Measurements from ENCODE around the gene SZT2. TPM values are rescaled to one million over a fixed set of nuclear protein-coding genes. Genes with fewer than 3 reads are reported as not detected.
"Not testable (repeated sequence)": the region's sequence is repeated elsewhere in the genome, so short reads cannot be mapped to it uniquely, and the experiment has no call there.

Gene SZT2
- total RNA-seq, 5 donors from 2014 or later (not counting 1 experiment from before 2014, with no cell fraction given), result 106 to 137 (median 130) TPM

DNA sequence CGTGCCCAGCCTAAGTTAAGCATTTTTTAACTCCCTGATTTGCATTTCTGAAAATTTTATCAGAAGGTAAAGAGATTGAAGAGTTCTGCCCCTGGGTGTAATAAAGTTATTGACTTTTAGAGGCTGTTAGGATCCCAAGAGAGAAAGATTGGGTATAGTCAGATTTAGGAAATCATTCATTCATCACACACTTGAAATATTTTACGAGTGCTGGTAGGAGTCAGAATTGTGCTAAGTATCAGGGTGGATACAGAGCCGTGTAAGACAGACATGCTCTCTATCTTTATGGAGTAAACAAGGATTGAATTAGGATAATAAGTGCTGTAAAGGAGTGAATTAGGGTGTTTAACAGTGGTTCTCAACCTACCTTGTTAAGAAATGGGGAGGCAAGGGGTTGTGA is 3.0 kb downstream of the SZT2 start:
- no peak for DNase-seq
- H3K36me3 ChIP-seq (ENCODE audit: control insufficient read depth in 2 of 2, extremely low read depth in 1 of 2, insufficient read depth in 1 of 2, low read length in 1 of 2), result peaks cover 9 to 12% of the 10 kb centered on the region in 2 donors
- POLR2A ChIA-PET, result no interaction called here
- CTCF ChIA-PET, result interaction anchor here in 1 of 2 donors (0.7 kb wide), 1 partner anchor 442 kb away, joined by 4 read pairs; no protein-coding TSS in a partner anchor
- H3K9me3 ChIP-seq, result no peaks in the 10 kb centered on the region
- 53% methylated on average over 1 of the region's 3 CpGs for WGBS (ENCODE audit: insufficient coverage)
- no peak overlapping the region for H3K4me3 ChIP-seq (ENCODE audit: control insufficient read depth in 1 of 2, extremely low read depth in 1 of 2, low read length in 1 of 2)
- Mint-ChIP-seq H3K9me3 (no peaks in the 10 kb centered on the region), H3K27ac (peak overlapping the region in 1 of 2 donors; percentile 1), H3K27me3 (no peaks in the 10 kb centered on the region), H3K36me3 (peaks cover 20% of the 10 kb centered on the region), H3K4me3 (no peak overlapping the region), H3K4me1 (peaks cover 59 to 64% (median 63%) of the 10 kb centered on the region in 3 donors)
- ATAC-seq (replicated peaks in 1 of 4), result no peak
- no peaks in the 10 kb centered on the region for H3K27me3 ChIP-seq (replicated peaks in 1 of 2; ENCODE audit: control insufficient read depth in 2 of 2, extremely low read depth in 1 of 2, insufficient read depth in 2 of 2, low read length in 1 of 2)
- H3K4me1 ChIP-seq (ENCODE audit: control insufficient read depth in 1 of 2, extremely low read depth in 1 of 2, insufficient read depth in 2 of 2, low read length in 2 of 2), result peaks cover 16% of the 10 kb centered on the region in 2 experiments
- H3K27ac ChIP-seq (ENCODE audit: low read length), result no peak overlapping the region

DNA sequence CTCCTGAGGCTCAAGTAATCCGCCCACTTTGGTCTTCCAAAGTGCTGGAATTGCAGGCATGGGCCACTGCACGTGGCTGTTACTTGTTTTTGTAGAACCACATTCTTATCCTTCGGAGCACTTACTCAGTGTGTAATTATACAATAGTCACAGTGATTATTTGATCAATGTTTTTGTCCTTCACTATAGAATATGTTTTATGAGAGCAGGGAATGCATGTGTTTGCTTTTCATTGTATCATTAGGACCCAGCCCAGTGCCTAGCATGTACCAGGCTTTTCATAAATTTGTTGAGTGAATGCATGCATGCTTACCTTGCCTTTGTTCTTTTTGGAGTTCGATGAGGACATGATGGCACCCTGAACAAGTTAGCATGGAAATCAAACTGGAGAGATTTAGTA is 5.8 kb downstream of the SZT2 start:
- peaks cover 3 to 5% of the 10 kb centered on the region in 2 experiments for H3K4me1 ChIP-seq (ENCODE audit: control insufficient read depth in 1 of 2, extremely low read depth in 1 of 2, insufficient read depth in 2 of 2, low read length in 2 of 2)
- no peak overlapping the region for H3K27ac ChIP-seq (ENCODE audit: low read length)
- H3K27ac Mint-ChIP-seq, result no peak overlapping the region
- no peaks in the 10 kb centered on the region for H3K27me3 ChIP-seq (replicated peaks in 1 of 2; ENCODE audit: control insufficient read depth in 2 of 2, extremely low read depth in 1 of 2, insufficient read depth in 2 of 2, low read length in 1 of 2)
- no peak overlapping the region for H3K4me3 ChIP-seq (ENCODE audit: control insufficient read depth in 1 of 2, extremely low read depth in 1 of 2, low read length in 1 of 2)
- ATAC-seq (replicated peaks in 1 of 4) (no peak), DNase-seq (no peak)
- H3K27me3 Mint-ChIP-seq, result no peaks in the 10 kb centered on the region
- no peaks in the 10 kb centered on the region for H3K9me3 Mint-ChIP-seq
- peaks cover 22% of the 10 kb centered on the region for H3K36me3 Mint-ChIP-seq
- CTCF ChIA-PET, result no interaction called here
- WGBS (ENCODE audit: insufficient coverage), result 100% methylated on average over 1 of the region's 4 CpGs
- no peak overlapping the region for H3K4me3 Mint-ChIP-seq
- no peaks in the 10 kb centered on the region for H3K9me3 ChIP-seq
- H3K36me3 ChIP-seq (ENCODE audit: control insufficient read depth in 2 of 2, extremely low read depth in 1 of 2, insufficient read depth in 1 of 2, low read length in 1 of 2), result peaks cover 9 to 12% of the 10 kb centered on the region in 2 donors
- POLR2A ChIA-PET, result interaction anchor here in 1 of 2 donors (0.6 kb wide), 1 partner anchor 32 kb away, joined by 6 read pairs; no protein-coding TSS in a partner anchor
- peaks cover 40 to 55% (median 47%) of the 10 kb centered on the region in 3 donors for H3K4me1 Mint-ChIP-seq

GRCh38 chr1:43396059-43396458 is 6.4 kb downstream of the SZT2 start:
- Histone ChIP-seq H3K4me3 (ENCODE audit: control insufficient read depth in 1 of 2, extremely low read depth in 1 of 2, low read length in 1 of 2) (no peak overlapping the region), H3K36me3 (ENCODE audit: control insufficient read depth in 2 of 2, extremely low read depth in 1 of 2, insufficient read depth in 1 of 2, low read length in 1 of 2) (peaks cover 9 to 12% of the 10 kb centered on the region in 2 donors), H3K27me3 (replicated peaks in 1 of 2; ENCODE audit: control insufficient read depth in 2 of 2, extremely low read depth in 1 of 2, insufficient read depth in 2 of 2, low read length in 1 of 2) (no peaks in the 10 kb centered on the region), H3K27ac (ENCODE audit: low read length) (no peak overlapping the region), H3K9me3 (no peaks in the 10 kb centered on the region), H3K4me1 (ENCODE audit: control insufficient read depth in 1 of 2, extremely low read depth in 1 of 2, insufficient read depth in 2 of 2, low read length in 2 of 2) (peaks cover 0 to 2% of the 10 kb centered on the region in 2 experiments)
- no peak for DNase-seq
- H3K4me1 Mint-ChIP-seq, result peaks cover 35 to 52% (median 42%) of the 10 kb centered on the region in 3 donors
- H3K4me3 Mint-ChIP-seq, result no peak overlapping the region
- no peaks in the 10 kb centered on the region for H3K27me3 Mint-ChIP-seq
- no peak overlapping the region for H3K27ac Mint-ChIP-seq
- ATAC-seq (replicated peaks in 1 of 4), result no peak
- POLR2A ChIA-PET, result no interaction called here
- no peaks in the 10 kb centered on the region for H3K9me3 Mint-ChIP-seq
- peaks cover 22% of the 10 kb centered on the region for H3K36me3 Mint-ChIP-seq
- no CpG with 5 or more reads among the region's 1 CpG for WGBS (ENCODE audit: insufficient coverage)
- CTCF ChIA-PET, result no interaction called here

DNA sequence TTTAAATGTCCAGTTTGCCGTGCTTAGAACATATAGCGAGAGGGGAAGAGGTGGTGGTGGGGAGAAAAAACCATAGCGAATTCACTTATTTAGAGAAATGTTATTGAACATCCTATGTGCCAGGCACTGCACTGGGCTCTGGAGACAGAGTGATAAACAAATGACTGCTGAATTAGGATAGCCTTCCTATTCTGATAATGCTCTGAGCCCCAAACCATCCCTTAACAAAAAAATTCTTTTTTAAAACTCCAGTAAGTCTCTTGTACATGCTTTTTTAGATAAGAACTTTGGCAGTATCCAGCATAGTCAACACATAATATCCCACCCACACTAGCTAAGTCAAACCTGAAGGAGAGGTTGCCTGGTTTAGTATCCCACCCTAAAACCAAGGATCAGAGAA is 8.5 kb downstream of the SZT2 start:
- peaks cover 28 to 48% (median 37%) of the 10 kb centered on the region in 3 donors for H3K4me1 Mint-ChIP-seq
- H3K36me3 ChIP-seq (ENCODE audit: control insufficient read depth in 2 of 2, extremely low read depth in 1 of 2, insufficient read depth in 1 of 2, low read length in 1 of 2), result peaks cover 11 to 19% of the 10 kb centered on the region in 2 donors
- no peak for ATAC-seq (replicated peaks in 1 of 4)
- no peak overlapping the region for H3K4me3 ChIP-seq (ENCODE audit: control insufficient read depth in 1 of 2, extremely low read depth in 1 of 2, low read length in 1 of 2)
- POLR2A ChIA-PET, result no interaction called here
- WGBS (ENCODE audit: insufficient coverage), result no CpG with 5 or more reads among the region's 3 CpGs
- H3K9me3 Mint-ChIP-seq, result no peaks in the 10 kb centered on the region
- H3K4me3 Mint-ChIP-seq, result no peak overlapping the region
- H3K27ac Mint-ChIP-seq, result no peak overlapping the region
- peaks cover 31% of the 10 kb centered on the region for H3K36me3 Mint-ChIP-seq
- H3K27me3 Mint-ChIP-seq, result no peaks in the 10 kb centered on the region
- DNase-seq, result no peak
- H3K27me3 ChIP-seq (replicated peaks in 1 of 2; ENCODE audit: control insufficient read depth in 2 of 2, extremely low read depth in 1 of 2, insufficient read depth in 2 of 2, low read length in 1 of 2), result no peaks in the 10 kb centered on the region
- H3K9me3 ChIP-seq, result no peaks in the 10 kb centered on the region
- H3K27ac ChIP-seq (ENCODE audit: low read length), result no peak overlapping the region
- CTCF ChIA-PET, result no interaction called here
- no peaks in the 10 kb centered on the region for H3K4me1 ChIP-seq (ENCODE audit: control insufficient read depth in 1 of 2, extremely low read depth in 1 of 2, insufficient read depth in 2 of 2, low read length in 2 of 2)

DNA sequence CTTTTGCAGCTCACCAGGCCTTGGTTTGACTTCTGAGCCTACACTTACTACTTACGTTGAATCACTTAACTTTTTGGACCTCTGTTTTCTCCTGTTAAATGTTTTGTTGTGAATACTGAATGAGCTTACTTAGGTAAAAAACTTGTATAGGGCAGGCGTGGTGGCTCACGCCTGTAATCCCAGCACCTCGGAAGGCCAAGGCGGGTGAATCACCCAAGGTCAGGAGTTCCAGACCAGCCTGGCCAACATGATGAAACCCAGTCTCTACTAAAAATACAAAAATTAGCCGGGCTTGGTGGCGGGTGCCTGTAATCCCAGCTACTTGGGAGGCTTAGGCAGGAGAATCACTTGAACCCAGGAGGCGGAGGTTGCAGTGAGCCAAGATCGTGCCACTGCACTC is 10.7 kb downstream of the SZT2 start:
- H3K36me3 Mint-ChIP-seq, result peaks cover 43% of the 10 kb centered on the region
- CTCF ChIA-PET, result not testable (repeated sequence)

DNA sequence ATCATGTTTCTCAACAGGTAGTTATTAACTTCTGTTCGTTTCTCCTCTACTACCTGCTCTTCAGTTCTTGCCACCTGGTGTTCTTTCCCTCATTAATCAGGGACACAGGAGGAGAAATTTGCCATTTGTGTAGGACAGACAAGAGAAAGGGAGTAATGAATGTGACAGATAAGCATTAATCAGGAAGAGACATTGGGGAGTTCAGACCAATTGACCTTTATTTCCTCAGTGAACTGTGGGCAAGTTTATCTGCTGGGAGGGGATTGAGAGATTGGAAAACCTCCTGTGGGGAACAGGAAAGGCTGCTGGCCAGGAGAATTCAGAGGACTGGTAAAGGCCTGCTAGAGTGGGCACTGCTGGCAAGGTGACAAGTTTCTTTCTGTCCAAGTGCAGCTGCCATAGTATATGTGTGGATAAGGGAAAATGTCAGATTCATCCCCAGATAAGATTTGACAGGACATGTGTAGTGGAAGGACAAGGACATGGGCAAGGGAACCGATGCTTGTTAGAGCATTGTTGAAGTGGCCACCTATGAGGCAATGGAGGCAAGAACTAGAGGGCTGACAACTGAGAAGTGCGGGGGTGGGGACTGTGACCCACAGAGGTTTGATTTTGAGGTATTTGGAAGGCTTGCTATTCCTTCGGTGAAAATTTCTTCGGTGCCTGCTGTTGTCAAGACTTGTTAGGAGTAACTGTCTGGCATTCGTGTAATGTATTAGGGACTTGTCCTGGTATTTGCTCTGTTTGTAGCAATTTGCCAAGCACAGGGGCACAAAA is 12.6 kb downstream of the SZT2 start:
- Mint-ChIP-seq H3K27me3 (no peaks in the 10 kb centered on the region), H3K9me3 (no peaks in the 10 kb centered on the region), H3K27ac (no peak overlapping the region), H3K4me1 (peaks cover 14 to 33% (median 20%) of the 10 kb centered on the region in 3 donors), H3K36me3 (peaks cover 50% of the 10 kb centered on the region), H3K4me3 (no peak overlapping the region)
- Histone ChIP-seq H3K27me3 (replicated peaks in 1 of 2; ENCODE audit: control insufficient read depth in 2 of 2, extremely low read depth in 1 of 2, insufficient read depth in 2 of 2, low read length in 1 of 2) (no peaks in the 10 kb centered on the region), H3K4me3 (ENCODE audit: control insufficient read depth in 1 of 2, extremely low read depth in 1 of 2, low read length in 1 of 2) (no peak overlapping the region), H3K9me3 (no peaks in the 10 kb centered on the region), H3K4me1 (ENCODE audit: control insufficient read depth in 1 of 2, extremely low read depth in 1 of 2, insufficient read depth in 2 of 2, low read length in 2 of 2) (no peaks in the 10 kb centered on the region), H3K36me3 (ENCODE audit: control insufficient read depth in 2 of 2, extremely low read depth in 1 of 2, insufficient read depth in 1 of 2, low read length in 1 of 2) (peaks cover 14 to 47% of the 10 kb centered on the region in 2 donors), H3K27ac (ENCODE audit: low read length) (no peak overlapping the region)
- ChIA-PET POLR2A (no interaction called here), CTCF (no interaction called here)
- WGBS (ENCODE audit: insufficient coverage), result 94% methylated on average over 5 of the region's 6 CpGs
- DNase-seq, result no peak
- no peak for ATAC-seq (replicated peaks in 1 of 4)

More for the DNA sequence above, 10.7 kb downstream of the SZT2 start:
- not testable (repeated sequence) for H3K4me1 ChIP-seq (ENCODE audit: control insufficient read depth in 1 of 2, extremely low read depth in 1 of 2, insufficient read depth in 2 of 2, low read length in 2 of 2); H3K4me3 ChIP-seq (ENCODE audit: control insufficient read depth in 1 of 2, extremely low read depth in 1 of 2, low read length in 1 of 2); DNase-seq; H3K27ac Mint-ChIP-seq; H3K27me3 ChIP-seq (replicated peaks in 1 of 2; ENCODE audit: control insufficient read depth in 2 of 2, extremely low read depth in 1 of 2, insufficient read depth in 2 of 2, low read length in 1 of 2); H3K27ac ChIP-seq (ENCODE audit: low read length); ATAC-seq (replicated peaks in 1 of 4); H3K27me3 Mint-ChIP-seq; H3K4me3 Mint-ChIP-seq; H3K9me3 ChIP-seq; H3K9me3 Mint-ChIP-seq
- peaks cover 16 to 38% of the 10 kb centered on the region in 2 donors for H3K36me3 ChIP-seq (ENCODE audit: control insufficient read depth in 2 of 2, extremely low read depth in 1 of 2, insufficient read depth in 1 of 2, low read length in 1 of 2)
- H3K4me1 Mint-ChIP-seq, result peaks cover 21 to 43% (median 30%) of the 10 kb centered on the region in 3 donors
- 97% methylated on average over 4 of the region's 9 CpGs for WGBS (ENCODE audit: insufficient coverage)
- POLR2A ChIA-PET, result interaction anchor here in 1 of 2 donors (0.6 kb wide), 1 partner anchor 58 kb away, joined by 3 read pairs; no protein-coding TSS in a partner anchor
